GM23338 (cell line): ENCODE data around the gene RAP1GAP2. TPM values are rescaled to one million over a fixed set of nuclear protein-coding genes. Genes with fewer than 3 reads are reported as not detected.

Experiments used
- ATAC-seq: fragments of 200-7000 bp; cut with Tn5 transposase; 3 replicates; pipeline ENCODE4 v1.9.1; 2020
- DNase-seq: peaks from one replicate; pipeline ENCODE4 v3.0.0-alpha.2; 2015; ENCODE audit warnings: low spot score
- H2AFZ ChIP-seq: fragments of 200-600 bp; sonication (generic); 2 replicates; pipeline ENCODE4 v1.8.0; 2016; ENCODE audit warnings: antibody characterized with exemption, mild to moderate bottlenecking, moderate library complexity
- H3F3A ChIP-seq: fragments of 200-600 bp; sonication (generic); replicated peaks from 2 replicates; pipeline ENCODE4 v1.8.0; 2017; ENCODE audit warnings: antibody characterized with exemption, mixed run types, low read depth
- H3K27ac ChIP-seq: fragments of 200-600 bp; sonication (generic); 2 replicates; pipeline ENCODE4 v1.6.1; 2016; ENCODE audit warnings: low read depth
- H3K27me3 ChIP-seq: fragments of 200-600 bp; sonication (generic); 2 replicates; pipeline ENCODE4 v1.8.0; 2016; ENCODE audit warnings: mild to moderate bottlenecking, mixed run types, moderate library complexity; ENCODE audit not compliant: insufficient read depth
- H3K36me3 ChIP-seq: fragments of 200-600 bp; sonication (generic); 2 replicates; pipeline ENCODE4 v1.8.0; 2016; ENCODE audit warnings: mild to moderate bottlenecking; ENCODE audit not compliant: insufficient read depth
- H3K4me1 ChIP-seq: fragments of 200-600 bp; sonication (generic); 2 replicates; pipeline ENCODE4 v1.8.0; 2016; ENCODE audit warnings: mild to moderate bottlenecking, moderate library complexity; ENCODE audit not compliant: insufficient read depth
- H3K4me2 ChIP-seq: fragments of 200-600 bp; sonication (generic); 2 replicates; pipeline ENCODE4 v1.7.1; 2017; ENCODE audit warnings: mixed run types
- H3K4me3 ChIP-seq: fragments of 200-600 bp; sonication (generic); 2 replicates; pipeline ENCODE4 v1.6.1; 2016; ENCODE audit warnings: mixed run types
- H3K79me2 ChIP-seq: fragments of 200-600 bp; sonication (generic); replicated peaks from 2 replicates; pipeline ENCODE4 v1.8.0; 2017; ENCODE audit warnings: mild to moderate bottlenecking; ENCODE audit not compliant: insufficient read depth
- H3K9me2 ChIP-seq: fragments of 200-600 bp; sonication (generic); 2 replicates; pipeline ENCODE4 v1.8.0; 2017; ENCODE audit not compliant: insufficient read depth
- H4K20me1 ChIP-seq: fragments of 200-600 bp; sonication (generic); replicated peaks from 2 replicates; pipeline ENCODE4 v1.8.0; 2017; ENCODE audit warnings: mild to moderate bottlenecking; ENCODE audit not compliant: insufficient read depth
- H3K27ac Mint-ChIP-seq: 2 replicates; pipeline ENCODE4 v1.8.0; 2020; ENCODE audit warnings: inconsistent platforms, mild to moderate bottlenecking, moderate library complexity, mixed read lengths
- H3K27me3 Mint-ChIP-seq: 3 replicates; pipeline ENCODE4 v1.8.0; 2022; ENCODE audit warnings: low read depth, mild to moderate bottlenecking, moderate library complexity, mixed read lengths, inconsistent platforms; ENCODE audit not compliant: insufficient read depth, poor library complexity
- H3K36me3 Mint-ChIP-seq: 3 replicates; pipeline ENCODE4 v1.8.0; 2021; ENCODE audit warnings: low read depth, mild to moderate bottlenecking, inconsistent platforms, moderate library complexity, mixed read lengths
- H3K4me1 Mint-ChIP-seq: 3 replicates; pipeline ENCODE4 v1.8.0; 2020; ENCODE audit warnings: mild to moderate bottlenecking, inconsistent platforms, mixed read lengths
- H3K4me3 Mint-ChIP-seq: 3 replicates; pipeline ENCODE4 v1.8.0; 2021; ENCODE audit warnings: moderate library complexity, mild to moderate bottlenecking, inconsistent platforms, mixed read lengths
- H3K9me3 Mint-ChIP-seq: 3 replicates; pipeline ENCODE4 v1.8.0; 2020; ENCODE audit warnings: moderate library complexity, mild to moderate bottlenecking, inconsistent platforms, mixed read lengths
- CREB1 ChIP-seq: fragments of 250-450 bp; sonication (Bioruptor Pico); IDR thresholded peaks from 2 replicates; pipeline ENCODE4 v1.5.0; 2020; ENCODE audit warnings: low read depth, mild to moderate bottlenecking, moderate library complexity
- CTCF ChIP-seq, 2 experiments: fragments of 200-600 bp in 1 of 2; sonication (generic) in 1 of 2; conservative IDR thresholded peaks; 2 replicates each; pipeline versions ENCODE4 v1.5.1 to v1.6.1; 2016 to 2017; ENCODE audit warnings: antibody characterized with exemption in 2 of 2, low read depth in 2 of 2, mild to moderate bottlenecking in 2 of 2, moderate library complexity in 1 of 2
- ETS1 ChIP-seq: IDR thresholded peaks from 2 replicates; pipeline ENCODE4 v1.6.1; 2016; ENCODE audit warnings: antibody characterized with exemption
- EZH2 ChIP-seq: fragments of 200-600 bp; sonication (generic); IDR thresholded peaks from one replicate; pipeline ENCODE4 v1.8.0; 2017; ENCODE audit warnings: antibody characterized with exemption, mild to moderate bottlenecking, low read depth; ENCODE audit not compliant: unreplicated experiment
- JUNB ChIP-seq: IDR thresholded peaks from one replicate; pipeline ENCODE4 v1.6.1; 2016; ENCODE audit warnings: antibody characterized with exemption; ENCODE audit not compliant: unreplicated experiment
- NANOG ChIP-seq: IDR thresholded peaks from 2 replicates; pipeline ENCODE4 v1.6.1; 2016; ENCODE audit warnings: antibody characterized with exemption, borderline replicate concordance
- POLR2AphosphoS5 ChIP-seq: IDR thresholded peaks from 2 replicates; pipeline ENCODE4 v1.6.1; 2016; ENCODE audit warnings: antibody characterized with exemption, low read depth
- REST ChIP-seq: IDR thresholded peaks from one replicate; pipeline ENCODE4 v1.6.1; 2018; ENCODE audit warnings: antibody characterized with exemption; ENCODE audit not compliant: unreplicated experiment
- STAT1 ChIP-seq: IDR thresholded peaks from one replicate; pipeline ENCODE4 v1.6.1; 2016; ENCODE audit warnings: antibody characterized with exemption; ENCODE audit not compliant: unreplicated experiment
- ZNF114 ChIP-seq: fragments of 250-450 bp; sonication (Bioruptor Pico); IDR thresholded peaks from 2 replicates; pipeline ENCODE4 v1.5.0; 2020; ENCODE audit warnings: mild to moderate bottlenecking, moderate library complexity
- ZNF331 ChIP-seq: fragments of 250-450 bp; sonication (Bioruptor Pico); IDR thresholded peaks from 2 replicates; pipeline ENCODE4 v1.5.0; 2020; ENCODE audit warnings: low read depth, mild to moderate bottlenecking, moderate library complexity
- ZNF462 ChIP-seq: fragments of 250-450 bp; sonication (Bioruptor Pico); IDR thresholded peaks from 2 replicates; pipeline ENCODE4 v1.5.0; 2020; ENCODE audit warnings: mild to moderate bottlenecking, moderate library complexity
- polyA plus RNA-seq: library from polyadenylated mRNA; unstranded; fragments of >200 nt; fragmentation: Nextera tagmentation; extraction: Ambion mirVana; gene quantifications from 2 replicates; pipeline ENCODE4 v1.2.1, GENCODE V29; 2016
- total RNA-seq: library from RNA; depleted of rRNA; stranded (reverse); fragments of >200 nt; shearing (Covaris generic); gene quantifications from 2 replicates; pipeline ENCODE4 v1.2.3, GENCODE V29; 2014

Gene RAP1GAP2
- total and polyA plus RNA-seq, 2 experiments from 2014 or later, result 17.8 to 46.1 TPM

- TF ChIP-seq ZNF331, result no peak
- TF ChIP-seq ZNF114 (CRISPR knock-in tag), result no peak
- no peak for TF ChIP-seq STAT1
- TF ChIP-seq JUNB, result no peak
- TF ChIP-seq NANOG, result no peak
- TF ChIP-seq EZH2, result no peak
- no peak for TF ChIP-seq POLR2AphosphoS5
- TF ChIP-seq CREB1, result no peak
- TF ChIP-seq REST, result no peak
- no peak for TF ChIP-seq CTCF (conservative IDR thresholded peaks at IDR 0.05; ENCODE audit: low read depth in 2 of 2)
- no peak for TF ChIP-seq ETS1
Measured at GRCh38 chr17:2815781-2816185, 19.5 kb downstream of the RAP1GAP2 start (continued).

- Histone ChIP-seq H3K79me2 (no peaks in the 10 kb centered on the region), H3F3A (no peaks in the 10 kb centered on the region), H3K4me2 (no peak overlapping the region), H4K20me1 (no peaks in the 10 kb centered on the region), H2AFZ (no peak overlapping the region), H3K27ac (no peak overlapping the region), H3K36me3 (no peaks in the 10 kb centered on the region), H3K4me1 (no peaks in the 10 kb centered on the region), H3K4me3 (no peak overlapping the region), H3K9me2 (no peaks in the 10 kb centered on the region), H3K27me3 (no peaks in the 10 kb centered on the region)
- Mint-ChIP-seq H3K9me3 (no peaks in the 10 kb centered on the region), H3K36me3 (no peaks in the 10 kb centered on the region), H3K27me3 (peaks cover 7% of the 10 kb centered on the region), H3K4me3 (no peak overlapping the region), H3K4me1 (peaks cover 10% of the 10 kb centered on the region), H3K27ac (no peak overlapping the region)
- ATAC-seq, result no peak
- no peak for DNase-seq
- TF ChIP-seq JUNB (no peak), ZNF462 (CRISPR knock-in tag) (no peak), CREB1 (no peak), ETS1 (no peak), ZNF331 (no peak), STAT1 (no peak), POLR2AphosphoS5 (no peak)
Measured at GRCh38 chr17:2816688-2817087, 20.4 kb downstream of the RAP1GAP2 start.
